Neuronal stem cell (in vitro differentiated cells): ENCODE data around the gene APLF.

ENCODE experiments used
- DNase-seq: peaks from one replicate; pipeline ENCODE4 v3.0.0-alpha.2; 2013; ENCODE audit warnings: low spot score
- H2AFZ ChIP-seq: one replicate; pipeline ENCODE4 v1.6.1; 2013; ENCODE audit warnings: mild to moderate bottlenecking, low read length, inconsistent platforms
- H2AK5ac ChIP-seq: 2 replicates; pipeline ENCODE4 v1.6.1; 2013; ENCODE audit warnings: low read depth, mild to moderate bottlenecking, inconsistent platforms, low read length, moderate library complexity, mixed read lengths
- H2BK120ac ChIP-seq: 2 replicates; pipeline ENCODE4 v1.6.1; 2013; ENCODE audit warnings: low read depth, mild to moderate bottlenecking, inconsistent platforms, low read length, moderate library complexity, mixed read lengths
- H2BK12ac ChIP-seq: one replicate; pipeline ENCODE4 v1.6.1; 2013; ENCODE audit warnings: low read length, inconsistent platforms
- H2BK15ac ChIP-seq: 2 replicates; pipeline ENCODE4 v1.6.1; 2013; ENCODE audit warnings: mild to moderate bottlenecking, low read length, inconsistent platforms, mixed read lengths
- H2BK5ac ChIP-seq: one replicate; pipeline ENCODE4 v1.6.1; 2013; ENCODE audit warnings: inconsistent platforms, mild to moderate bottlenecking, low read length, moderate library complexity
- H3K14ac ChIP-seq: one replicate; pipeline ENCODE4 v1.6.1; 2013; ENCODE audit warnings: low read length, inconsistent platforms
- H3K18ac ChIP-seq: 2 replicates; pipeline ENCODE4 v1.6.1; 2013; ENCODE audit warnings: low read length, inconsistent platforms
- H3K23ac ChIP-seq: 2 replicates; pipeline ENCODE4 v1.6.1; 2013; ENCODE audit warnings: low read depth, mild to moderate bottlenecking, mixed read lengths, low read length, inconsistent platforms; ENCODE audit not compliant: poor library complexity
- H3K27ac ChIP-seq: replicated peaks from 3 replicates; pipeline ENCODE4 v1.5.1; 2013; ENCODE audit warnings: low read length, inconsistent platforms
- H3K27me3 ChIP-seq, 3 experiments: 2 replicates each; pipeline ENCODE4 v1.6.1; 2013; ENCODE audit warnings: low read length in 3 of 3, mild to moderate bottlenecking in 2 of 3, inconsistent platforms in 1 of 3, low read depth in 1 of 3, mixed read lengths in 1 of 3, moderate library complexity in 1 of 3; ENCODE audit not compliant: control insufficient read depth in 3 of 3, insufficient read depth in 3 of 3
- H3K36me3 ChIP-seq, 2 donors: replicated peaks in 1 of 2; 2 replicates each; pipeline ENCODE4 v1.6.1; 2013; ENCODE audit warnings: low read length in 2 of 2; ENCODE audit not compliant: control insufficient read depth in 2 of 2, insufficient read depth in 2 of 2
- H3K4ac ChIP-seq: 2 replicates; pipeline ENCODE4 v1.6.1; 2013; ENCODE audit warnings: inconsistent platforms, mild to moderate bottlenecking, low read length, moderate library complexity
- H3K4me1 ChIP-seq, 2 donors: 1 replicate in 1 of 2; 2 replicates in 1 of 2; pipeline ENCODE4 v1.6.1; 2013; ENCODE audit warnings: low read length in 2 of 2, low read depth in 1 of 2; ENCODE audit not compliant: control insufficient read depth in 2 of 2, insufficient read depth in 1 of 2
- H3K4me2 ChIP-seq: one replicate; pipeline ENCODE4 v1.6.1; 2013; ENCODE audit warnings: mild to moderate bottlenecking, low read length, inconsistent platforms; ENCODE audit not compliant: insufficient read depth, poor library complexity, severe bottlenecking
- H3K4me3 ChIP-seq, 2 donors: 2 replicates each; pipeline ENCODE4 v1.5.1; 2013; ENCODE audit warnings: low read length in 2 of 2, mild to moderate bottlenecking in 2 of 2, inconsistent platforms in 1 of 2, moderate library complexity in 1 of 2
- H3K79me1 ChIP-seq: one replicate; pipeline ENCODE4 v1.6.1; 2013; ENCODE audit warnings: low read depth, mild to moderate bottlenecking, inconsistent platforms, low read length, moderate library complexity
- H3K9ac ChIP-seq: one replicate; pipeline ENCODE4 v1.6.1; 2013; ENCODE audit warnings: mild to moderate bottlenecking, low read depth, low read length, inconsistent platforms; ENCODE audit not compliant: poor library complexity
- H3K9me3 ChIP-seq, 2 donors: replicated peaks in 1 of 2; 2 replicates each; pipeline versions ENCODE3 to v1.6.1; 2013; ENCODE audit warnings: low read length in 2 of 2, mild to moderate bottlenecking in 2 of 2, inconsistent platforms in 1 of 2, low read depth in 1 of 2, mixed read lengths in 1 of 2, moderate library complexity in 1 of 2; ENCODE audit not compliant: control insufficient read depth in 2 of 2, insufficient read depth in 1 of 2
- H4K8ac ChIP-seq: one replicate; pipeline ENCODE4 v1.6.1; 2013; ENCODE audit warnings: low read depth, mild to moderate bottlenecking, inconsistent platforms, low read length, moderate library complexity
- H4K91ac ChIP-seq: one replicate; pipeline ENCODE4 v1.6.1; 2013; ENCODE audit warnings: low read length, low read depth, mild to moderate bottlenecking, inconsistent platforms; ENCODE audit not compliant: poor library complexity
- WGBS, 2 donors: extraction: QIAGEN DNeasy Blood & Tissue Kit; methylation state at CpG; one replicate each; pipeline ENCODE4 v1.1.7; 2013; ENCODE audit warnings: missing lambda C conversion rate in 2 of 2, mixed read lengths in 1 of 2; ENCODE audit not compliant: insufficient read length in 2 of 2, insufficient replicate concordance in 1 of 2; ENCODE audit errors: extremely low coverage in 2 of 2; 5-methylcytosine and 5-hydroxymethylcytosine counted together

The APLF gene

DNA sequence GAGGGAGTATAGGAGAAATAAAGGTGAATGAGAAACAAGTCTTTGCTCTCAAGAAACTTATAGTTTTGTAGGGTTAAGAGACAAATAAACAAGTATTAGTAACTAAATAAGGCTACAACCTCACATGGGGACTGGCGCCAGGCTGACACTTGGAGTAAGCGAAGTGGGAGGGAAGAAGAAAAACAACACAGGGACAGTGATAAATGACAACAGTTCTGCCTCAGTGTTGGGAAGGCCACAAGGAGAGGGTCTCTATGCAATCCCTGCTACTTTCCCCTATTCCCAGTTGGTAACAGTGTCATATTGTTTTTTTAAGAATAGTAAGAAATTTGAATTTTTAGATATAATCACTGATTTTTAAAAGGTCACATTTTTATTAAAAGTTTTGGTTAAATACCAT is 4.0 kb downstream of the APLF start:
- H3K4me2 ChIP-seq, result no peak overlapping the region
- H2BK12ac ChIP-seq, result no peak overlapping the region
- no peak overlapping the region for H2BK120ac ChIP-seq
- no peak overlapping the region for H2AK5ac ChIP-seq
- no peak overlapping the region for H2BK5ac ChIP-seq
- H2AFZ ChIP-seq, result no peak overlapping the region
- H3K27me3 ChIP-seq, result no peaks in the 10 kb centered on the region
- no peaks in the 10 kb centered on the region for H3K9me3 ChIP-seq
- no peaks in the 10 kb centered on the region for H3K79me1 ChIP-seq
- H3K23ac ChIP-seq, result no peak overlapping the region
- DNase-seq, result no peak
- H2BK15ac ChIP-seq, result no peak overlapping the region
- no peak overlapping the region for H4K8ac ChIP-seq
- H3K4ac ChIP-seq, result no peak overlapping the region
- H3K14ac ChIP-seq, result no peak overlapping the region
- no peak overlapping the region for H3K9ac ChIP-seq
- H3K27ac ChIP-seq, result no peak overlapping the region
- no peak overlapping the region for H3K18ac ChIP-seq
- H3K36me3 ChIP-seq, result no peaks in the 10 kb centered on the region
- no peak overlapping the region for H3K4me3 ChIP-seq
- no CpG with 5 or more reads among the region's 2 CpGs for WGBS, 2 donors
- H4K91ac ChIP-seq, result no peak overlapping the region
- H3K4me1 ChIP-seq, result peaks cover 3 to 4% of the 10 kb centered on the region in 2 donors

- Histone ChIP-seq H3K9ac (no peak overlapping the region), H3K36me3 (no peaks in the 10 kb centered on the region), H3K9me3 (no peaks in the 10 kb centered on the region), H3K4me1 (peaks cover 2 to 3% of the 10 kb centered on the region in 2 donors), H3K79me1 (no peaks in the 10 kb centered on the region), H3K4ac (no peak overlapping the region), H3K4me2 (no peak overlapping the region), H2BK12ac (no peak overlapping the region), H3K27ac (no peak overlapping the region), H2AFZ (no peak overlapping the region), H3K23ac (no peak overlapping the region), H3K18ac (no peak overlapping the region), H3K27me3 (no peaks in the 10 kb centered on the region), H2BK120ac (no peak overlapping the region), H2BK5ac (no peak overlapping the region), H3K14ac (no peak overlapping the region), H2BK15ac (no peak overlapping the region), H3K4me3 (no peak overlapping the region), H4K91ac (no peak overlapping the region), H2AK5ac (no peak overlapping the region), H4K8ac (no peak overlapping the region)
- no CpG with 5 or more reads among the region's 3 CpGs for WGBS, 2 donors
- no peak for DNase-seq
These were observed 5.5 kb downstream of the APLF start for GRCh38 chr2:68472796-68473414.

DNA sequence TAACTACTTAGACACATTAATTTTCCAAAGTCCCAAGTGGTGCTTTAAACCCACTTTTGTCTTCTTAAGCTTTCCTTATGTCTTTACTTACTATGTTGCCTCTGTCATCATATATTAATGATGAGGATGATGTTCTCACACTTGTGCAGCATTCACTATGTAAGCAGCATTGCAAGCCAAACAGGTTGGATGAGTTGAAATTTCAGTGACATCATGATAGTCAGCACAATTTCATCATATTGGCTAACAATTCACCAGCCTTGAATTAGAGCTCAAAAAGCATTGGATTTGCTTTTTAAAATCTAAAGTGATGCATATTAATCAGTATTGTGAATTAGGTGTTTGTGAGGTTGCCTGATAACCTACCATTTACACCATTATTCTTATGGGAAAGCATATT is 7.7 kb downstream of the APLF start:
- Histone ChIP-seq H3K4me1 (no peaks in the 10 kb centered on the region), H2BK5ac (no peak overlapping the region), H3K79me1 (no peaks in the 10 kb centered on the region), H3K4me3 (no peak overlapping the region), H2BK15ac (no peak overlapping the region), H4K8ac (no peak overlapping the region), H2BK120ac (no peak overlapping the region), H3K18ac (no peak overlapping the region), H3K23ac (no peak overlapping the region), H3K36me3 (no peaks in the 10 kb centered on the region), H3K4me2 (no peak overlapping the region), H2BK12ac (no peak overlapping the region), H3K27me3 (no peaks in the 10 kb centered on the region), H2AFZ (no peak overlapping the region), H3K14ac (no peak overlapping the region), H3K27ac (no peak overlapping the region), H3K4ac (no peak overlapping the region), H2AK5ac (no peak overlapping the region), H4K91ac (no peak overlapping the region), H3K9me3 (no peaks in the 10 kb centered on the region), H3K9ac (no peak overlapping the region)
- DNase-seq, result no peak

- Histone ChIP-seq H2BK12ac (no peak overlapping the region), H3K9ac (no peak overlapping the region), H2BK5ac (no peak overlapping the region), H3K4ac (no peak overlapping the region), H3K79me1 (no peaks in the 10 kb centered on the region), H4K8ac (no peak overlapping the region), H3K4me2 (no peak overlapping the region), H2BK15ac (no peak overlapping the region), H3K23ac (no peak overlapping the region), H3K14ac (no peak overlapping the region), H3K4me1 (no peaks in the 10 kb centered on the region), H3K27me3 (no peaks in the 10 kb centered on the region), H3K27ac (no peak overlapping the region), H4K91ac (no peak overlapping the region), H3K18ac (no peak overlapping the region), H2BK120ac (no peak overlapping the region), H3K9me3 (no peaks in the 10 kb centered on the region), H3K36me3 (no peaks in the 10 kb centered on the region), H2AFZ (no peak overlapping the region), H2AK5ac (no peak overlapping the region), H3K4me3 (no peak overlapping the region)
- no CpG with 5 or more reads among the region's 2 CpGs for WGBS, 2 donors
- no peak for DNase-seq
These were observed 8.2 kb downstream of the APLF start for GRCh38 chr2:68475576-68475975.
